RWPE1 (cell line): Measurements from ENCODE around the gene MYO10.
"Not testable (repeated sequence)": the region's sequence is repeated elsewhere in the genome, so short reads cannot be mapped to it uniquely, and the experiment has no call there.

Source experiments
- CTCF ChIA-PET: fragments of 350-600 bp; sonication (Branson Sonifier 250); formaldehyde crosslinking; extraction: SDS; loops from one replicate; lab custom pipeline; 2021; lab: Yijun Ruan, JAX
- POLR2A ChIA-PET: fragments of 400-600 bp; formaldehyde crosslinking; extraction: SDS; loops from one replicate; lab custom pipeline; 2020; ENCODE audit warnings: antibody characterized with exemption; ENCODE audit not compliant: low non-redundant PET; lab: Yijun Ruan, JAX
- DNase-seq: peaks from one replicate; pipeline ENCODE4 v3.0.0; 2012; ENCODE audit warnings: low spot score
- H3K27ac ChIP-seq: fragments of 450-650 bp; 2 replicates; pipeline ENCODE4 v1.5.1; 2017
- TF ChIP-seq, protein P1 (sequence below): fragments of 450-650 bp; conservative IDR thresholded peaks from 2 replicates; pipeline ENCODE4 v1.5.1; 2017; ENCODE audit warnings: low read depth, mild to moderate bottlenecking

The MYO10 gene

DNA sequence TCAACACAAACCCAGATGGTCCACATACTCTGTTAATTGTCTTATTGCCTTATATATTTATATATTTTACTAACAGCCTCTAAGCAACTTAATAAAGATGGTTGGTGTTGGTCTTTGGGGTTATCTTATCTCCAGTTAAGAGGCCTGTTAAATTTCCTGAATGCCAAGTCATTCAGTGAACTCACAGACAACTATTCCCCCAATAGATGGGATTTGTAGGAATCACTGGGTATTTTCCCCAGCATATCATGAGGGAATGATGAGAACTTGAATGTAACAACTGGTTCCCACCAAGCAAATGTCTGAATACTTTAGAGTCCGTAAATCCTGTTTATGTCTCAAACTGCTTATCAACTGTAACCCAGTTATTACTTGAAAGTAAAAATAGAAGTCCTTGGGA is 276.6 kb downstream of the MYO10 start:
- CTCF ChIA-PET, result no interaction called here
- TF ChIP-seq, protein P1, sequence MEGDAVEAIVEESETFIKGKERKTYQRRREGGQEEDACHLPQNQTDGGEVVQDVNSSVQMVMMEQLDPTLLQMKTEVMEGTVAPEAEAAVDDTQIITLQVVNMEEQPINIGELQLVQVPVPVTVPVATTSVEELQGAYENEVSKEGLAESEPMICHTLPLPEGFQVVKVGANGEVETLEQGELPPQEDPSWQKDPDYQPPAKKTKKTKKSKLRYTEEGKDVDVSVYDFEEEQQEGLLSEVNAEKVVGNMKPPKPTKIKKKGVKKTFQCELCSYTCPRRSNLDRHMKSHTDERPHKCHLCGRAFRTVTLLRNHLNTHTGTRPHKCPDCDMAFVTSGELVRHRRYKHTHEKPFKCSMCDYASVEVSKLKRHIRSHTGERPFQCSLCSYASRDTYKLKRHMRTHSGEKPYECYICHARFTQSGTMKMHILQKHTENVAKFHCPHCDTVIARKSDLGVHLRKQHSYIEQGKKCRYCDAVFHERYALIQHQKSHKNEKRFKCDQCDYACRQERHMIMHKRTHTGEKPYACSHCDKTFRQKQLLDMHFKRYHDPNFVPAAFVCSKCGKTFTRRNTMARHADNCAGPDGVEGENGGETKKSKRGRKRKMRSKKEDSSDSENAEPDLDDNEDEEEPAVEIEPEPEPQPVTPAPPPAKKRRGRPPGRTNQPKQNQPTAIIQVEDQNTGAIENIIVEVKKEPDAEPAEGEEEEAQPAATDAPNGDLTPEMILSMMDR, result no peak
- DNase-seq, result no peak
- no peak overlapping the region for H3K27ac ChIP-seq
- POLR2A ChIA-PET, result no interaction called here

DNA sequence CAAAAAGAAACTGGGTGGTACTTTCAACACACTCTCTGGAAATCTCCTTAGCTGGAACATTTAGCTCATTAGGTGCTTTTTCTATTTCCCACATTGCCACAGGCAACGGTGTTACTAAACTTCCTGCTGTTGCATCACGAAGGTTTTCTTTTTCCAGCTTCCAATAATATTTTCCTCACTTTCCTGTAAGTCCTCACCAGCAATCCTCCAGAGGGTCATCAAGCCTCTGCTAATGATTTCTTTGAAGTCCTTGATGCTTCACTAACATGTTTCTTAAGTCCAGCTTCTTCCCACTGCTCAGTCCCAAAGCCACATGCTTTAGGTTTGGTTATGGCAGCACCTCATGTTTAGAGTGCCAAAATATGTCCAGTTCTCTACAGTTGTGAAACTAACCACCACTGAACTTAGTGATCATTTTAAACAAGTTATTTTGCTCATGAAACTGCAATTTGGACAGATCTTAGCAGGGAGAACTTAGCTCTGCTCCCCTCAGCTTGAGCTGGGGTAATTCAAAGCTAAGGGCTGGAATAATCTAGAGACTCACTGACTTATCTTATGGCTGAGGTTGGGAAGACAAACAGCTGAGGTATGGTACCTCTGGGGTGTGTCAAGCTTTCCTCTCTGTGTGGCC is 279.4 kb downstream of the MYO10 start:
- TF ChIP-seq, protein P1, result no peak
- POLR2A ChIA-PET, result no interaction called here
- CTCF ChIA-PET, result interaction anchor here (0.6 to 1.6 kb wide), 5 partner anchors 10 to 140 kb away, joined by 3 to 5 read pairs (median 3); partner anchors contain the start of gene RETREG1
- no peak for DNase-seq
- no peak overlapping the region for H3K27ac ChIP-seq

DNA sequence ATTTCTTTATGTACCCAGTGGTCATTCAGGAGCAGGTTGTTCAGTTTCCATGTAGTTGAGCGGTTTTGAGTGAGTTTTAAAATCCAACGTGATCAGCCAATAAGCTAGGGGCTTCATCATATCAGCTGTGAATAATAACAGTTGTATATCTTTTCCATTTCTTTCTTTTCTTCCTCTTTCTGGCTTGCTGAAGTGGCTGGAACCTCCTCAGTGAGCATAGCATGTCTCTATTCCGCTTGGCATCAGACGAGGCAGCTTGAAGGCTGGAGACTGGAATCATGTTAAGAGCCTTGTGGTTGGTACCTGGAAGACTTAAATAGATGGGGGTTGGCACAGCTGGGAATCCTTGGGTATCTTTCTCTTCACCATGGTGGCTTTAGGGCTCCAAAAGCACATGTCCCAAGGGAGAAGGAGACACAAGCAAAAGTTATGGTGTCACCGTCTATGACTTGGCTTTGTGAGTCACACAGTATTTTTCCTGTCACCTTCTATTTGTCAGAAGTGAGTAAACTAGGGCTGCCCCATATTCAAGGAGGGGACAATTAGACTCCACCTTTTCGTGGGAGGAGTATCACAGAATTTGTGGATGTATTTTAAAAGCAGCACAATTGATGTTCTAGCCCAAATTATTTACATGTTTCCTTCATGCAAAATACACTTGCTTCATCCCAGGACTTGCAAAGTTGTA is 281.3 kb downstream of the MYO10 start:
- no peak for DNase-seq
- TF ChIP-seq, protein P1, result no peak
- ChIA-PET CTCF (no interaction called here), POLR2A (no interaction called here)
- no peak overlapping the region for H3K27ac ChIP-seq

DNA sequence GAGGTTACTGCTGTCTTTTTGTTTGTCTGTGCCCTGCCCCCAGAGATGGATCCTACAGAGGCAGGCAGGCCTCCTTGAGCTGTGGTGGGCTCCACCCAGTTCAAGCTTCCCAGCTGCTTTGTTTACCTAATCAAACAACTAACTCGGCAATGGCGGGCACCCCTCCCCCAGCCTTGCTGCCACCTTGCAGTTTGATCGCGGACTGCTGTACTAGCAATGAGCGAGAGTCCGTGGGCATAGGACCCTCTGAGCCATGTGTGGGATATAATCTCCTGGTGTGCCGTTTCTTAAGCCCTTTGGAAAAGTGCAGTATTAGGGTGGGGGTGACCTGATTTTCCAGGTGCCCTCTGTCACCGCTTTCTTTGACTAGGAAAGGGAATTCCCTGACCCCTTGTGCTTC is 287.3 kb downstream of the MYO10 start:
- DNase-seq, H3K27ac ChIP-seq, POLR2A ChIA-PET, CTCF ChIA-PET: not testable (repeated sequence)

DNA sequence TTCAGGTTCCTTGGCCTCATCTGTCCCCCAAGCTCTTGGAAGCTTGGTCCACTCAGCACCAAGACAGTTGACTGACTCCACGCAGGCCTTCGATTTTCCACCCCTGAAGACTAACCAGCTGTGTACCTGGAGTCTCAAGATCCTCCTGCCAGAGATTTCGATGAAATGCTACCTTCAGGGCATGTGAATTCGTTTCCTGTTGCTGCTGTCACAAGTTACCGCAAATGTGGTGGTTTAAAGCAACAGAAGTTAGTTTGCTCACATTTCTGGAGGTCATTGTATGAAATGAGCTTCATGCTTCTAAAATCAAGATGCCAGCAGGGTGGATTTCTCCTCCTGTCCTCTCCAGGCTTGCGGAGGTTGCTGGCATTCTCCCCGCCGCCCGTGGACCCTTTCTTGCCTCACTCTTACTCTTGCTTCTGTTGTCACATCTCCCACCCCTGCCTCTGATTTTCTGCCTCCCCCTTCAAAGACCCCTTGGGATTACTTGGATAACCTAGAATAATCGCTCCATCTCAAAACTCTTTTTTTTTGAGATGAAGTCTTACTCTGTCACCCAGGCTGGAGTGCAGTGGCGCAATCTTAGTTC is 291.7 kb downstream of the MYO10 start:
- TF ChIP-seq, protein P1, result no peak
- CTCF ChIA-PET, result no interaction called here
- DNase-seq, result no peak
- H3K27ac ChIP-seq, result no peak overlapping the region
- POLR2A ChIA-PET, result no interaction called here

DNA sequence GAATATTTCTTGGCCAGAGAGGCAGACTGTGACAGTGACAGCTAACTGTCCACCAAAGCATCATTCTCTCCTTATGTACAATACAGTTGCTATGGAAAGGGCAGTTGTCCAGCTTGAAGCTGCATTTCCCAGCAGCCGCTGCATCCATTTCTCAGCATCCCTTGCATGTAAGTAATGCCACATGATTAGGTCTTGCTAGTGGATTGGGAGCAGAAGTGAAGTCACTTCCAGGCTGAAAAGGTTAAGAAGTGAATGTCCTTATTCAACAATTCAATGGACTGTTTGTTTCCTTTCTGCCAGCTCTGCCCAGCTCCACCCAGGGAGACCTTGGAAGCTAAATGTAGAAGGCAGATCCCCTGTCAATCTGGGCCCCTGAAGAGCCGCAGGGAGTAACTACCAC is 293.2 kb downstream of the MYO10 start:
- no peak overlapping the region for H3K27ac ChIP-seq
- ChIA-PET POLR2A (no interaction called here), CTCF (no interaction called here)
- no peak for DNase-seq
- TF ChIP-seq, protein P1, result no peak

DNA sequence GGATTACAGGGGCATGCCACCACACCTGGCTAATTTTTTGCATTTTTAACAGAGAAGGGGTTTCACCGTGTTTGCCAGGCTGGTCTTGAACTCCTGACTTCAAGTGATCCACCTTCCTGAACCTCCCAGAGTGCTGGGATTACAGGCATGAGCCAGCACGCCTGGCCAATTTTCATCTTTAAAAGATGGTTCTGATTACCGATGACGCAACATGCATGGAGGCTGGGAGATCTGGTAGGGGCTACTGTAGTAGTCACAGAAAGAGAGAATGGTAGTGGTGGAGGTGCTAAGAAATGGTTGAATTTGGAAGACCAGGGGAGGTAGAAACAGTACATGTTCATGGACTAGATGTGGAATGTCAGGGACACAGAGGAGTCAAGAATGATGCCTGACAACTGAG is 296.9 kb downstream of the MYO10 start:
- POLR2A ChIA-PET, result no interaction called here
- no peak for DNase-seq
- TF ChIP-seq, protein P1, result no peak
- CTCF ChIA-PET, result no interaction called here
- H3K27ac ChIP-seq, result no peak overlapping the region
